Vagina (tissue), 2 donors: ENCODE measurements around the gene GABRB3. TPM values are rescaled to one million over a fixed set of nuclear protein-coding genes. Genes with fewer than 3 reads are reported as not detected.

Source experiments
- DNase-seq, 2 donors: peaks; one replicate each; pipeline ENCODE4 v3.0.0-alpha.2; 2017; ENCODE audit errors: extremely low spot score in 2 of 2
- H3K27ac ChIP-seq: fragments of 200-600 bp; sonication (generic); one replicate; pipeline ENCODE4 v1.5.1; 2019
- H3K27me3 ChIP-seq: fragments of 200-600 bp; sonication (generic); one replicate; pipeline ENCODE4 v1.5.1; 2019
- H3K36me3 ChIP-seq, 2 donors: fragments of 200-600 bp; sonication (generic); one replicate each; pipeline ENCODE4 v1.5.1; 2017 to 2019
- H3K4me1 ChIP-seq: fragments of 200-600 bp; sonication (generic); one replicate; pipeline ENCODE4 v1.5.1; 2019
- H3K4me3 ChIP-seq, 2 donors: fragments of 200-600 bp; sonication (generic); 1 replicate in 1 of 2; 2 replicates in 1 of 2; pipeline ENCODE4 v1.5.1; 2016 to 2019
- H3K9me3 ChIP-seq: fragments of 200-600 bp; sonication (generic); one replicate; pipeline ENCODE4 v1.5.1; 2019
- POLR2A ChIP-seq, 2 donors: fragments of 450-650 bp; IDR thresholded peaks; one replicate each; pipeline ENCODE4 v1.6.1; 2017; ENCODE audit warnings: antibody characterized with exemption in 2 of 2, mild to moderate bottlenecking in 2 of 2, moderate library complexity in 2 of 2
- POLR2AphosphoS5 ChIP-seq, 2 donors: sonication (generic); formaldehyde crosslinking; IDR thresholded peaks; one replicate each; pipeline ENCODE4 v1.9.0; 2017; ENCODE audit warnings: antibody characterized with exemption in 2 of 2, mild to moderate bottlenecking in 2 of 2, low read depth in 1 of 2; ENCODE audit not compliant: insufficient read depth in 1 of 2
- intact Hi-C: fragments of 100-400 bp; cut with DNase I; formaldehyde crosslinking; loops from one replicate; pipeline ENCODE4 v1.15.1; 2023
- total RNA-seq: library from RNA; depleted of rRNA; stranded (reverse); fragments of >200 nt; gene quantifications from one replicate; pipeline ENCODE4 v1.2.3, GENCODE V29; 2016
- TF ChIP-seq, protein P1 (sequence below), 3 experiments: fragments of 450-650 bp in 2 of 3; fragments of 200-600 bp in 1 of 3; sonication (generic) in 1 of 3; IDR thresholded peaks; one replicate each; pipeline ENCODE4 v1.5.1; 2017 to 2019; ENCODE audit warnings: antibody characterized with exemption in 3 of 3, mild to moderate bottlenecking in 2 of 3, moderate library complexity in 2 of 3

GABRB3 gene
- total RNA-seq, 1 donor from 2014 or later: not detected

DNA sequence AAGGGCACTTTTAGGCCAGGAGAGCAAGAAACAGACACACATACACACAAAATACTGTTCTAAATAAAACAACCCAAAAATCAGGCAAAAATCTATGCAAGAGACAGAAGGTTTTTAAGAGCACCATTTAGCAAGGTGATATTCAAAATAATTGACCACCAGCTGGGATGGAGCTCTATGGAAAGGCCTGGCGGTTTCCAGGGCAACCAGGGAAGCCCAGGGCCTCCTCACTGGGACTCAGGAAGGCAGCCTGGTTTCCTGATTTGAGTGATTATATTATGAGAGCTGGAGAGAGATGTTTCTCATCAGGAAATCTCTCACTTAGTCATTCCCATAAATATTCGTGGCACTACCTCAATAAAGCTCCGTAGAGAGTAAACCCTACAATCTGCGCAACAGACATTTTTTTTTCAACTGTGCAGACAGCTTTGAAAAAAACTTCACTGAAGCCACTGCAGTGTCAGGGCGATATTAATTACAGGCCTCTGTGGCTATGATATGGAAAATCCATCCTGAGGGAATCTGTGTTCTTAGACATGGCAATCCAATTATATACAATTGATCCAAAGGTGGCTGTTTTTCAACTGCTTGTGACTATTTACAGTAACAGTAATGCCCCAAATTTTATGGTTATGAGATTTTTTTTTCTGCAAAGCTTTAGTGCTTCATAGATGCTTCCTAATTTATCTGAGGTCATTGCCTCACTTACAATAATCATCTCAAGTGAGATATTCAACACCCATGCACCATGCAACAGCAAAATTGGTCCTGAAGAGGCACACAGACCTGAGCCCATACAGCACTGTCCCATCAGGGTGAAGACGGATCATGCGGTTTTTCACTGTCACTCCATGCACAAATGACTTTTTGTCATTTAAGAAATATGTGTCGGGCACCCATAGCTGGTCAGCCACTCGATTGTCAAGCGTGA is 152.1 kb downstream of the GABRB3 start:
- H3K4me1 ChIP-seq: no peaks in the 10 kb centered on the region
- no peak overlapping the region for H3K27ac ChIP-seq

GRCh38 chr15:26615927-26616302 is 157.0 kb downstream of the GABRB3 start:
- H3K4me1 ChIP-seq: no peaks in the 10 kb centered on the region
- no peaks in the 10 kb centered on the region for H3K36me3 ChIP-seq
- no peak overlapping the region for H3K27ac ChIP-seq
- intact Hi-C loops: no loop called here
- no peak overlapping the region for H3K4me3 ChIP-seq
- H3K27me3 ChIP-seq: no peaks in the 10 kb centered on the region
- TF ChIP-seq POLR2A (IDR thresholded peaks at IDR 0.05) (no peak), POLR2AphosphoS5 (IDR thresholded peaks at IDR 0.05; ENCODE audit: insufficient read depth in 1 of 2, low read depth in 1 of 2) (no peak)
- TF ChIP-seq, protein P1, sequence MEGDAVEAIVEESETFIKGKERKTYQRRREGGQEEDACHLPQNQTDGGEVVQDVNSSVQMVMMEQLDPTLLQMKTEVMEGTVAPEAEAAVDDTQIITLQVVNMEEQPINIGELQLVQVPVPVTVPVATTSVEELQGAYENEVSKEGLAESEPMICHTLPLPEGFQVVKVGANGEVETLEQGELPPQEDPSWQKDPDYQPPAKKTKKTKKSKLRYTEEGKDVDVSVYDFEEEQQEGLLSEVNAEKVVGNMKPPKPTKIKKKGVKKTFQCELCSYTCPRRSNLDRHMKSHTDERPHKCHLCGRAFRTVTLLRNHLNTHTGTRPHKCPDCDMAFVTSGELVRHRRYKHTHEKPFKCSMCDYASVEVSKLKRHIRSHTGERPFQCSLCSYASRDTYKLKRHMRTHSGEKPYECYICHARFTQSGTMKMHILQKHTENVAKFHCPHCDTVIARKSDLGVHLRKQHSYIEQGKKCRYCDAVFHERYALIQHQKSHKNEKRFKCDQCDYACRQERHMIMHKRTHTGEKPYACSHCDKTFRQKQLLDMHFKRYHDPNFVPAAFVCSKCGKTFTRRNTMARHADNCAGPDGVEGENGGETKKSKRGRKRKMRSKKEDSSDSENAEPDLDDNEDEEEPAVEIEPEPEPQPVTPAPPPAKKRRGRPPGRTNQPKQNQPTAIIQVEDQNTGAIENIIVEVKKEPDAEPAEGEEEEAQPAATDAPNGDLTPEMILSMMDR (IDR thresholded peaks at IDR 0.05): no peak
- DNase-seq: no peak
- H3K9me3 ChIP-seq: no peaks in the 10 kb centered on the region

More for the DNA sequence above, 152.1 kb downstream of the GABRB3 start:
- TF ChIP-seq POLR2A (IDR thresholded peaks at IDR 0.05) (no peak), POLR2AphosphoS5 (IDR thresholded peaks at IDR 0.05; ENCODE audit: insufficient read depth in 1 of 2, low read depth in 1 of 2) (no peak)
- TF ChIP-seq, protein P1 (IDR thresholded peaks at IDR 0.05): no peak
- H3K36me3 ChIP-seq: no peaks in the 10 kb centered on the region
- H3K9me3 ChIP-seq: no peaks in the 10 kb centered on the region
- H3K4me3 ChIP-seq: no peak overlapping the region
- intact Hi-C loops: no loop called here
- no peaks in the 10 kb centered on the region for H3K27me3 ChIP-seq
- no peak for DNase-seq

- TF ChIP-seq POLR2AphosphoS5 (IDR thresholded peaks at IDR 0.05; ENCODE audit: insufficient read depth in 1 of 2, low read depth in 1 of 2) (no peak), POLR2A (IDR thresholded peaks at IDR 0.05) (no peak)
- H3K9me3 ChIP-seq: no peaks in the 10 kb centered on the region
- H3K27ac ChIP-seq: no peak overlapping the region
- no peaks in the 10 kb centered on the region for H3K27me3 ChIP-seq
- H3K4me1 ChIP-seq: no peaks in the 10 kb centered on the region
- DNase-seq: no peak
- intact Hi-C loops: no loop called here
- no peak overlapping the region for H3K4me3 ChIP-seq
- no peaks in the 10 kb centered on the region for H3K36me3 ChIP-seq
Observed at GRCh38 chr15:26615188-26615926, 157.5 kb downstream of the GABRB3 start.

DNA sequence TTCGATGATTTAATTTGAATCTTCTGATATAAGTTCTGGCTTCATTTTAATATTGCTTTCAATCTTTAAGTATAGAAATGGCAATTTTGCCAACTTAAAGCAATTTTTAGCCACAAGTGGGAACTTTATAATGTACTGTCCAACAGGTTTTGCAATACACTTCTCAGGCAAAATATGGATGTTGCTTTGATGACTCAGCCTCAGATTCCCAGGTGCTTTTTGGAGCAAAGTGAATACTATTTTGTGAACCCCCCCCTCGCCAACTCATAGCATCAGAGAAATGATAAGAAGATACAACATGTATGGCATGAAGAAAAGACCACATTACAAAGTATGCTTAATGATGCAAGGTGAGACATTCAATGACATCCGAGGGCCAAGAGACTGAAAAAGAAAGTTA is 158.1 kb downstream of the GABRB3 start:
- Histone ChIP-seq H3K9me3 (no peaks in the 10 kb centered on the region), H3K27me3 (no peaks in the 10 kb centered on the region), H3K4me3 (no peak overlapping the region), H3K36me3 (no peaks in the 10 kb centered on the region), H3K27ac (no peak overlapping the region), H3K4me1 (no peaks in the 10 kb centered on the region)
- DNase-seq: no peak
- intact Hi-C loops: no loop called here
- TF ChIP-seq POLR2A (IDR thresholded peaks at IDR 0.05): no peak
- TF ChIP-seq, protein P1 (IDR thresholded peaks at IDR 0.05): no peak

DNA sequence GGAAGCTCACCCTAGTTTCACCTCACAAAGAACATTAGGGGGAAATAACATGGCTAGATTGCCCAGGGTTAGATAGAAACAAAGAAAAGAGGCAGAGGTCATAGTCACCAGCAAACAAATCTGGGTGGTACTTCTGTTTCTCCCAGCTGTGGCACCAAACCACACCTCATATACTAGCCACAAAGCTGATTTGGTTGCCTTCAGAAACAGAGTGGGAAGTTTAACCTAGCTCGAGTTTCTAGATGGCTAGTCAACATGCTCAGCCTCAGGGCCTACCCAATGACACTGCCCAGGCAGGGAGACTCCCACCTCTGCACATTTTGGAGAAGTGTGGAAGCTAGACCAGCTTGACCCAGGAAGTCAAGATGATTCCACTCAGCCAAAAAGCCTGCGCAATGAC is 174.2 kb downstream of the GABRB3 start:
- Histone ChIP-seq H3K27ac (no peak overlapping the region), H3K9me3 (no peaks in the 10 kb centered on the region), H3K4me3 (no peak overlapping the region), H3K27me3 (no peaks in the 10 kb centered on the region), H3K4me1 (no peaks in the 10 kb centered on the region), H3K36me3 (no peaks in the 10 kb centered on the region)
- no peak for DNase-seq
- TF ChIP-seq POLR2A (IDR thresholded peaks at IDR 0.05) (no peak), POLR2AphosphoS5 (IDR thresholded peaks at IDR 0.05; ENCODE audit: insufficient read depth in 1 of 2, low read depth in 1 of 2) (no peak)
- TF ChIP-seq, protein P1 (IDR thresholded peaks at IDR 0.05): no peak
- intact Hi-C loops: no loop called here
